GM11168 (cell line): Measurements from ENCODE around the gene CCL15.
"Not testable (repeated sequence)": the region's sequence is repeated elsewhere in the genome, so short reads cannot be mapped to it uniquely, and the experiment has no call there.

Experiments used
- in situ Hi-C: fragments of 300-500 bp; cut with MboI; formaldehyde crosslinking; loops from one replicate; pipeline ENCODE4 v1.12.0; 2022; ENCODE audit warnings: low sequenced_read_pairs; ENCODE audit not compliant: unreplicated experiment

The CCL15 gene

DNA sequence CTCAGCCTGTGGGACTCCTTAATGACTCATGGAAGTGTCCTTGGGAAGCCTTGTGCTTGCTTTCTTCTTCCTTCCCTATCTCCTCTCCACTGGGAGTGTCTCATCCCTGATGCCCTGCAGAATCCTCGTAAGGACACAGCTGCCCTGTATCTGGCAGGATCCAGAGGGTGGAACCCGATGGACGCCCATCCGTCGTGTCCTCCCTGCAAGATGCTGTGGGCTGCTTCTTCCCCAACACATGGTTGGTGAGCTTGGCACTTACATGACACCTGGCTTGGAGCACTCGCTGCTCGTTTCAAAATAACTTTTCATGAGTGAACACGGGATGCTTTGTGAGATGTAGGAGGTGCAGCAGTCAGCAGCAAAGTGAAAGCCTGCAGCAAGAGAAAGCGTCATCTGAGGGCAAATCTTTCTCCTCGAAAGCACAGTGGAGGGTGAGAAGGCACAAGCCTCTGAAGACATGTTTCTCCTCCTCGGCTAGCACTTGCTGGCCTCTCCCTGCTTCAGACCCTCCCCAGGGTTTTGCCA lies 3.3 kb downstream of the CCL15 start:
- in situ Hi-C loops = no loop called here

DNA sequence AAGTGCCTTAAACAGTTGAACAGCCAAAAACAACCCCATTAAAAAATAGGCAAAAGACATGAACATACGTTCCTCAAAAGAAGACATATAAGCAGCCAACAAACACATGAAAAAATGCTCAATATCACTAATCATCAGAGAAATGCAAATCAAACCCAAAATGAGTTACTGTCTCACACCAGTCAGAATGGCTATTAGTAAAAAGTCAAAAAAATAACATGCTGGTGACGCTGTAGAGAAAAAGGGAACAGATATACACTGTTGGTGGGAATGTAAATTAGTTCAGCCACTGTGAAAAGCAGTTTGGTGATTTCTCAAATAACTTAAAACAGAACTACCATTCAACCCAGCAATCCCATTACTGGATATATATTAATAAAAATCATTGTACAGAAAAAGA lies 6.0 kb downstream of the CCL15 start:
- in situ Hi-C loops = not testable (repeated sequence)

DNA sequence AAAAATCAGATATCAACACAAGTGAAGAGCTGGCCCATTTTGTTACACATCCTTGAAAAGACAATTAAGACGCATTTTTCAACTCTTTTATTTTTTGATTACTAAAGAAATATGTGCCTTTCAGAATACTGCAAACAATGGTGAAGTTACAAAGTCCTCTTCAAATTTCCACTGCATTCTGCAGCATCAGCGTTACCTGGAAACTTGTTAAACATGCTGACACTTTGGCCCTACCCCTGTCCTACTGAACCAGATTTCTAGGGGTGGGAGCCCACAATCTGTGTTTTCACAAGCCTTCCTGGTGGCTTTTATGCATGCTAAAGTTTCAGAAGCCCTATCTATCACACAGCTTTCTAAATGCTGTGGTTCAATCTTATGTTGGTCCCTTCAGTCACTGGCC lies 10.3 kb downstream of the CCL15 start:
- in situ Hi-C loops = no loop called here

DNA sequence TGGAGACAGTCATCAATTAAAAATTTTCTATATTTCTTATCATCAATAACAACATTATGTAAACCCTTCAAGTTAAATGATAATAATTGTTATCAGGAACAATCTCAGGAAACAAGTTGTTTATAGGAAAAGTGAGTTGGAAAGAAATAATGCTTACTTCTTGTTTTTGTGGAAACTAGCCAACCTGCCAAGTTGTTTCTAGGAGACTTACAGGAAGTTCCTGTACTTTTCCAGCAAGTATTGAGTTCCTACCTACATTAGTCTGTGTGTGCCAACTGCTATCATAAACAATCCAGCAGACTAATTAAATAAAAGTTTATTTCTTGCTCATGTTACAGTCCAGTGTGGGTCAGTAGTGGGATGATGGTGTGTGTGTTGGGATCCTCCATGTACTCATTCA lies 13.2 kb downstream of the CCL15 start:
- in situ Hi-C loops = no loop called here

DNA sequence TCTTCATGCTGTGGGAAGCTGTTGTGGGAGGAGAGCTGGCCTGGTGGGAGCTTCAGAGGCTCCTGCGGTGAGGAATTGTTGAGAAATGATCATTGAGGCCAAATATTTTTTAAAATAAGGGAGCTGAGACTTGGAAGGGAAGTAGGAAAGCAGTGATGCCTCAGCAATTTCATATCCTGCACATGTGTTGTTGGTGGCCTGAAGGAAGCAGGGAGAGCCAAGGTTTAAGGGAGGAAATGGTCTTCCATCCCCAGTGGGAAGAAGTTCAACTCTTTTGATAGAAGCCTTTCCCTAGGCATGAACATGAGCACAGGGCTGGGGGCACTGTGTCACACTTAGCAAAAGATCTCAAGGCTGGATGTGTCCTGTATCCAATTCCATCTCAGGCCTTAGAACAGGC lies 14.7 kb downstream of the CCL15 start, which contains the start of gene CCL14:
Gene CCL14, minus strand, starts transcription at position 87 of the 400 bp plus-strand sequence. Its CDS starts 80 bp downstream, at position 7.
- in situ Hi-C loops = no loop called here

DNA sequence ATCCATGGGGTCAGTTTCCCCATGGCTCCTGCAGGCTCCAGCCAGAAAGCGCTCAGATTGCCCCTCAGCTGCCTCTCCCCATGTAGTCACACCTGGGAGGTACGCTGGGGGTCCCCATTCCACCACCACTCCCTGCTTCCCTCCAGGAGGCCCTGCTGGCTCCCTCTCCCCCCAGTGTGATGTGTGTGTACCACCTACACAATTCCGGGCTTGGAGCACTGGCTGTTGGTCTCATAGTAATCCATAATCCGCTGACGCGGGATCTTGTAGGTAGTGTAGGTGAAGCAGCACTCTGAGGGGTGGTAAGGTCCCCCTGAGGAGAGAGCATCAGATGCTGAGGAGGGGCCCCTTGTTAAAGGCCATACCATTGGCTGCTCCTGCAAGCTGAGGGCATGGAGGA lies 17.2 kb downstream of the CCL15 start:
- in situ Hi-C loops = no loop called here

DNA sequence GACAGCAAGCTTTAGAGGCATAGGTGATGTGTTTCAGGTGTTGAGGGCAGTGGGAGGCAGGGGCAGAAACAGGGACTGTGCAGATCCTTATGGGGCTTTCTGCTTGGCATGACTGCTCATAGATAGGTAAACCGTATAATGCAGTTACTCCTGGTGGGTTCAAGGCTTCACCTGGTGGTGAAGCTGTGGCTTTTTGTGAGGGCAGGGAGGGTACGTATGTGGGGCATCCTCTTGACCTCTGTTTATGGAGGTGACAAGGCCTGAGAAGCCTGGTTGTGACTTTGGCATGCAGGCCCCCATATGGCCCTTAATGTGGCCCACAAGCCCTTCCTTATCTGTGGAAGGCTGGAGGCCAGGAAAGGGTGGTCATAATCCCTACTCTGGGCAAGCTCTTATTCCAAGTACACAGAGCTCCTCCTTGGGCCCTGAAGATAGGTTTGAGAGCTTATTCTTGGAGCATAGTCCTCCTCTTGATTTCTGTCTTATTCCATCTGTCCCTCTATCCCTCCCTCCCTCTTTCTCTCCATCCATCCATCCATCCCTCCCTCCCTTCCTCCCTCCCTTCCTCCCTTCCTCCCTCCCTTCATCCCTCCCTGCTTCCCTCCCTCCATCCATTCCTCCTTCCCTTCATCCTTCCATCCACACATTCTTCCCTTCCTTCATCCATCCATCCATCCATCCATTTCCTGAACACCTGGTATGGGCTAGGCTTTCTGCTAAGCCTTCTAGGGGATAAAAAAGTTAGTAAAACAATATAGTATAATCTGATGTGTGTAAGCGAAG lies 18.8 kb downstream of the CCL15 start:
- in situ Hi-C loops = no loop called here

DNA sequence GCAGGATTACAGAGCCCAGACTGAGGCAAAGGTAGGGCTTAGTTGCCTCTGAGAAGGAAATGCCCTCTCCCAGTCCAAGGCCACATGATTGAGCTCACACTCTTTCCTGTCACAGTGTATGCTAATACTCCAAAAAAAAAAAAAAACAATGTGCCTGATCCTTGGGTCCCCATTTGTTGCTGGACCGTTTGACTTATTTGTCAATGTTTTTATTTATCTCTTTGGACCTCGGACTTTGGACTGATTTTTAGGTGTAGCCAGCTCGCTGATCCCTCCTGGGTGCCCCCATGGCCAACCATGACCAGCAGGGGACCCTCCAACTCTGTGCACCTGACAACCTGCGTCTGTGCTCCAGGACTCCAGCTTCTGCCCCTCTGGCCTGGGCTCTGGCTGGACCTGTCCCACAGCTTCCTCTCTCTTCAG lies 19.4 kb downstream of the CCL15 start:
- in situ Hi-C loops = no loop called here

DNA sequence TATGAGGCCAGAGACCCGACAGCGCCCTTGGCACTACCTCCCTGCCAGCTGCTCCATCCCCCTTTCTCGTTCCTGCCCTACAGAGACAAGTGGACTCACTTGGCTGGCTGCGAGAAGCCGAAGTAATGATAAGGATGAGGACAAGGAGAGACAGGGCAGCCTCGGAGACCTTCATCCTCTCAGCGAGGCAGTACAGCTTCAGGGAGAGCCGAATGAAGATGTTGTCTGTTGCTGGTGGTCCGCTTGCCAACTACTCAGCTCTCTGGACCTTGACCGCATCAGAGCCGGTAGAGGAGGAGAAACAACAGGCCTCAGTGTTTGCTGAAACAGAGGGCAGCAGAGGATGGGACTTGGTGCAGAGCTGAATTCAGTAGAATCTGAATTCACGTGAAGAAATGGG lies 20.1 kb downstream of the CCL15 start, which contains the start of gene CCL16:
Gene CCL16, minus strand, starts transcription at position 252 of the 400 bp plus-strand sequence. Its CDS starts 77 bp downstream, at position 175.
- in situ Hi-C loops = no loop called here

DNA sequence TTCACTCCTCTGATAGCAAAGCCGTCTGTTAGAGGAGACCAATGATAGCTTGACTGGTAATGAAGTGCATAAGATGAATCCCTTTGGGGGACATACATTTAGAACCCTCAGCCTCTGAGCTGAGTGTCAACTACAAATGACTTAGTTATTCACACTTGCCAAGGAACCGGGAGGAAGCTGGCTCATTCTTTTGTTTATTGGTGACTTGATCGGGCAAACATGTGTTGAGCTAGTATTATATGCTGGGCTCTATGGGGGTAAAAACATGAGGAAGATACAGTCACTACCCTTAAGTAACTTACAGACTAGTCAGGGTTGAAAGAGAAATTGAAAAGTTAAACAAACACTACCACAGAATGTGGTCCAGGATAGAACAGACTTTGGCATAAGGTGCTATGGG lies 23.0 kb downstream of the CCL15 start:
- in situ Hi-C loops = loop anchor here (10.0 kb wide), 3 partner anchors 96 to 506 kb away; partner anchors contain the start of genes CCL4L2 and ZNHIT3

DNA sequence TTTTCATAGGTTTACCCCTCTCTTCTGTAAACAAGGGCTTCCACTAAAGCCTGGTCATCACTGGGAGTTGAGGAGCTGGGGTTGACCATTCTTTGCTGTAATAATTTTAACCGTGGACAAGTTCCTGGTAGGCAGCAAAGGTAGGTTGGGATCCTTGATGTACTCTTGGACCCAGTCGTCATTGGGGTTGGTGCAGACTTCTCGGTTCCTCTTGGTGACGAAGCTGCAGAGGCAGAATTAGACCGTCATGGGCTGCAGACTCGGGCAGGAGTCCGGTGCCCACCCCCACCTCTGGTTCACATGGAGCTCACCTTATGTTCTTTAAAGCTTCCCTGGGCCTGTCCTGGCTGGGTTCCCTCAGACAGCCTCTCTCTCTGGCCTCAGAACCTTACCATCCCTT lies 23.8 kb downstream of the CCL15 start:
- in situ Hi-C loops = loop anchor here (10.0 kb wide), 3 partner anchors 97 to 507 kb away; partner anchors contain the start of genes CCL4L2 and ZNHIT3

DNA sequence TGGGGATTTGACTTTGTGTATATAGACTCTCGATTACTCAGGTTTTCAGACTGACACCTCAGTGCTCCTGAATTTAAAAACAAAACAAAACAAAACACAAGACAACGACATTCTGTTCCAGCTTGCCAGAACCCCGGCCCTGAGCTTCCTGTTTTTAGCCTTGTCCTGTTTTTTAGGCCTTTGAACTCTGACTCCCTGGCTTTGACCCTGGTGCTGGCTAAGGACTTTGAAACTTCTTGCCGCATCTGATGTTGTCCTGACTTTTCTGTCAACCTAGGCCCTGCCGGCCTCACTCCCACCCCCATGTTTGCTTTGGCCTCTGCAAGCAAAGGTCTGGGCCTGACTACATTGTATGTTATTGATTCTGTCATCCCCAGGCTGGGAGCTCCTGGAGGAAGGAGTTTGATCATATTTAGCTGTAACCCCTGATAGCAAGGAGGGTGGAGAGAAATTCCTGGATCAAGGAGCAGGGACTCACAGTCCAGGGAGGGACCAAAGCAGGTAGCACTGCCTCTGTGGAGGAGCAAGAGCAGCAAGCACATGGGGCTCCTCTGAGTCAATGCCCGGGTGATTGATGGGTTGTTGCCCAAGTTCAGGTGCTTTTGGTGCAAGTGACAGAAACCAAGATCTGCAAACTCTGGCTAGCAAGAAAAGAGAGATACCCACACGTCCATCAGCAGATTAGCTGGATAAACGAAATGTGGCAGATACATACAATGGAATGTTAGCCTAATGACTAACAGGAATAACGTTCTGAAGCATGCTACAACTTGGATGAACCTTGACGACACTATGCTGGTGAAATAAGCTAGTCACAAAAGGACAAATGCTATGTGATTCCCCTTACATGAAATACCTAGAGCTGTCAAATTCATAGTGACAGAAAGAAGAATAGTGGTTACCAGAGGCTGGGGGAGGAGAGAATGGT lies 27.8 kb downstream of the CCL15 start:
- in situ Hi-C loops = loop anchor here (5.0 to 10.0 kb wide), 4 partner anchors 101 to 511 kb away; partner anchors contain the start of genes CCL4L2 and ZNHIT3

DNA sequence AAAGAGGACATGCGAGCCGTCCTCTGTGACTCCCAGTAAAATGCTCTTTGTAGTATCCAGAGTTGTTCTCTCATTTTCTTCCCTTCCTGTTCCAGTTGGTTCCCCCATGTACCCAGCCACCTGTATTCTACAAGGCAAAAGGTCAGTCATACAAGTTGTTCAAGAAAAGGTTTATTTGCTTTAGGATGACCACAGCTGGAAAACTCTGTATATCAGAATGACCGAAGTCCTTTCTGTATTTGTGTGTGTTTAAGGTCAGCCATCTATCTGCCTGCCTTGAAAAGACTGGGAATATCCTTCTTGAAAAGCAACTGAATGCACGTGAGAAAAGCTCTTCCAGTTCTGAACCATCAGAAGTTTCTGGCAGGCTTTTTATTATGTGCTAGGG lies 28.4 kb downstream of the CCL15 start:
- in situ Hi-C loops = loop anchor here (5.0 to 10.0 kb wide), 4 partner anchors 102 to 512 kb away; partner anchors contain the start of genes CCL4L2 and ZNHIT3

DNA sequence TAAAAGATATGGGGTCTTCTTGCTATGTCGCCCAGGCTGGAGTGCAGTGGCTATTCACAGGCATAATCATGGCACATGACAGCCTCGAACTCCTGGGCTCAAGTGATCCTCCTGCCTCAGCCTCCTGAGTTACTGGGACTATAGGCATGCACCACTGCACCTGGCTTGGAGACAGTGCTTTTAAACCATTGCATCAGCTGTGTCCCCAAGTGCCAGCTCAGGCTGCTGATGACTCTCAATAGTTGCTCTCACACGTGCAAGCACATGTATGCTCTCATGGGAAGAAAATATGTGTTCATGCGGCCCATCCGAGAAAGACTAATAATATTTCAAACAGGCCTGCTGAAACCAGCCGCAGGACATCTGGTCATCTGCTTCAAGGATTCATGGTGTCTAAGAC lies 28.8 kb downstream of the CCL15 start:
- in situ Hi-C loops = loop anchor here (5.0 to 10.0 kb wide), 4 partner anchors 102 to 512 kb away; partner anchors contain the start of genes CCL4L2 and ZNHIT3

DNA sequence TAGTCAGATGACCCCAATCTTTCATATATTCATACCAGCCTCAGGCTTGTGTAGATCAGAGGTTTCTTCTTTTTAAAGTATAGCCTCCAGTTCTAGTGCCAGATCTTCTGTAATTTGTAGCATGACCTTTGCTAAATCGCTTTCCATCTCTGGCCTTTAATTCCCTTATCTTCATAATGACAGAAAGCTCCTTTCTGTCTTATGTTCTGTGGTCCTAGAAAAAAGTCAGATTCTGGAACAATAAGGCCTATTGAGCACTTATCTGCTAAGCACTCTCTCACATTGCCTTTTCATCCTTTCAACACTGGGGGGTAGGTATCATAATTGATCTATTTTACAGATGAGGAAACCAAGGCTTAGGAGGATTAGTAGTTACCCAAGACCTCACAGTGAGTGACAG lies 29.3 kb downstream of the CCL15 start:
- in situ Hi-C loops = loop anchor here (5.0 to 10.0 kb wide), 4 partner anchors 103 to 513 kb away; partner anchors contain the start of genes CCL4L2 and ZNHIT3

DNA sequence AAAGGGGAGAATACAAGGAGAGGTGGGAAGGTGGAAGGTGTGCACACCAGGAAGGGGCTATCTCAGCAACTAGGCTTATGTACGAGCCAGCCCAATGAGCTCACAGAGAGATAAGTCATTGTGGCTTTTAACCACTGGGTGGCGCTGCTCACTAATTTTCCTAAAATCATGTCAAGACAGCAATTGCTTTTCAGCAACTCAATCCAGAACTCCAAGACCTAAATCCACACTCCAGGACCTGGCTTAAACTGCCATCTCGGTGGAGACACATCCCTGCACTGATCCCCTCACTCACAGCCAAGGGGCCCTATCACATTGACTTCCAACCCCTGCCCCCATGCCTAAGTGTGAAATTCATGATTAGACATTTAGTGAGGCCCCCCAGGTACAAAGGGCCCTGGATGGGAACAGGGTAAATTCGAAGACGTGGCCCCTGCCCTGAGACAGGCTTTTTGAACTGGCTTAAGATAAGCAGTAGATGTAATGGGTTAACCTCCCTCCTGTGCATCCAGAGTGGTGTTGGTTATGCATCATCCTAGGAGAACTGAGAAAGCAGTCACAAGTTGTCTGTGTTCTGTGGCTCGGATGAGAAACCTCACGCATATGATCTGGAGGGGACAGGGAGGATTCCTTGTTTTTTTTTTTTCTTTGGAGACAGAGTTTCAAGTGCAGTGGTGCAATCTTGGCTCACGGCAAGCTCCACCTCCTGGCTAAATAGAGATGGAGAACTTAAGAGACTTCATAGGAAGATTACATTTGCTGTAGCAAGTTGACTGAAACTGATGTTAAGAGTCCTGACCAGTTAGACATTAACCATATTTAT lies 31.6 kb downstream of the CCL15 start:
- in situ Hi-C loops = loop anchor here (5.0 to 10.0 kb wide), 4 partner anchors 105 to 515 kb away; partner anchors contain the start of genes CCL4L2 and ZNHIT3

DNA sequence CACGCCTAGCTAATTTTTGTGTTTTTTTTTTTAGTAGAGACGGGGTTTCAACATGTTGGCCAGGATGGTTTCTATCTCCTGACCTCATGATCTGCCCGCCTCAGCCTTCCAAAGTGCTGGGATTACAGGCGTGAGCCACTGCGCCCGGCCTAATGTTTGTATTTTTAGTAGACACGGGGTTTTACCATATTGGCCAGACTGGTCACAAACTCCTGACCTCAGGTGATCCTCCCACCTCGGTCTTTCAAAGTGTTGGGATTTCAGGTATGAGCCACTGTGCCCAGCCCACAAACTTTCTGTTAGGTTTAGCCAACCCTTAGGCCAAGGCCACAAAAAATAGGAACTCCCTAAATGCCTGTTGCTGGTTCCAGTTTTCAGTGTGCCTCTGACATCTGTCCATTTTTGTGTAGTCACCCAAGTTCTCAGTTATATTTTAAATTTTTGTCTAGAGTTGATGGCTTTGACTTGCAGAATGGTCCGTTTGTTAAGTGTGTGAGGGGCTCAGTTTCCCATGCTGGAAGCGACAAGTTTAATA lies 32.8 kb downstream of the CCL15 start:
- in situ Hi-C loops = no loop called here

DNA sequence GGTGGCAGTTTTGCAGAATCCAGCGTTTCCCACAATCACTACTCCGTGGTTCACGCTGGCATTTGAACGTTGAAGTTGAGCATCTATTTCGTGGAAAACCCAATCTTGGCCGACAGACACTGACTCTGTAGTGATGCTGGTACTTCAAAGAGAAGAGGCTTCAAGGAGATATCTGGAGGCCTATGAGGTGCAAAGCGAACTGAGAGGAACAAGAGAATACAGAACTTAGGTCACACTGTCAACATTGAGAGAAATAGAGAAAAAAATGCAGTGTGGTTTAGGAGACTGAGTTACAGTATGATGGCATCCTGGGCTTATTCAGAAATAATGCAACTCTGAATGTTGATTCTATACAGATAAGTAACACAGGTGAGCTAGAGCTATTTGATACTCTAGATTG lies 36.1 kb downstream of the CCL15 start:
- in situ Hi-C loops = no loop called here

DNA sequence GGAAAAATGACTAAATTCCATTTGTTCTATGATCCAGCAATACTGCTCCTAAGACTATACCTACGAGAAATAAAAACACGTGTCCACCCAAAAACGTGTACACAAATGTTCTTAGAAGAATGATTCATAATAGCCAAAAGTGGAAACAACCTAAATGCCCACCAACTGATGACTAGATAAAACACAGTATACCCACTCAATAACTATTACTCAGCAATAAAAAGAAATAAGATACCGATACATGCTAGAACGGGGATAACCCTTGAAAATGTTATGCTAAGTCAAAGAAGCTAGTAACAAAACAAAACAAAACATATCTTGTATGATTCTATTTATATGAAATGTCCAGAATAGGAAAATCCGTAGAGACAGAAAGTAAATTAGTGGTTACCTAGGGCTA lies 37.7 kb downstream of the CCL15 start:
- in situ Hi-C loops = no loop called here
